NT2/D1 (cell line): ENCODE results near the gene CCN6.

Experiments
- SUZ12 ChIP-seq: IDR thresholded peaks from 2 replicates; pipeline ENCODE4 v1.6.1; 2011; ENCODE audit not compliant: insufficient read length, insufficient read depth; ENCODE audit errors: extremely low read depth
- YY1 ChIP-seq: IDR thresholded peaks from 2 replicates; pipeline ENCODE4 v1.6.1; 2011; ENCODE audit not compliant: insufficient read length, insufficient read depth

DNA sequence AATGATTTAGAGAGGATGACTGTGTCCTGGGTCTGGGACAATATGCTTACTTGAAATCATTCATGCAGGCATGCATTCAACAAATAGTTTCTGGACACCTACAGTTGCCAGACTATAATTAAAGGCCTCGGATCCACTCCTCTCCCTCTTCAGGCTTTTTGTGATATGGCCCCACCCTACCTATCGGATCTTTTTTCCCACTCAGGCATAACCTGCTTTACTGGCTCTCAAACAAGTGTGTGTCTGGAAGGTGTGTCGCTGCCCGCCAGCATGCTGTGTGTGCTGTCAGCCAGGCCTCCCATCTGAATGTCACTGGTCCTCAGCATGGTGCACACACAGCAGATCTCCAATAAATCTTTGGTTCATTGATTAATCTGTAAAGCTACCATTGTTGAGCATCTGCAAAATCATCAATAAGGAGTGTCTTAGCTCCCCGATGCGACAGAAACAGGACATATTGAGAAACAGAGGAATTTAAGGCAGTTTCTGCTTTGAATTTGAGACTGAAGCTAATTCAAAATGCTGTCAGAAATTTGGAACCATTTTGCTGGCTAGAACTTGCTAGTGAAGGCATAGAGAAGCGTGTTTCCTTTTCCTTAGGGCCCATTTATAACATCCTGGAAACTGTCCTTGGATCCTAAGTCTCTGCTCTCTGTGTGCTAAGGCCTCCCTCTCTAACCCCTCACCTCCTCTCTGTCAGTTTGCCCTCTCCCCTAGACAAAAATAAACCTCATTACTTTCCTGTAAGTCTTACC is 23.5 kb upstream of the CCN6 start:
- TF ChIP-seq YY1 (no peak), SUZ12 (no peak)
